ENCODE data around the gene DGKD.

DNA sequence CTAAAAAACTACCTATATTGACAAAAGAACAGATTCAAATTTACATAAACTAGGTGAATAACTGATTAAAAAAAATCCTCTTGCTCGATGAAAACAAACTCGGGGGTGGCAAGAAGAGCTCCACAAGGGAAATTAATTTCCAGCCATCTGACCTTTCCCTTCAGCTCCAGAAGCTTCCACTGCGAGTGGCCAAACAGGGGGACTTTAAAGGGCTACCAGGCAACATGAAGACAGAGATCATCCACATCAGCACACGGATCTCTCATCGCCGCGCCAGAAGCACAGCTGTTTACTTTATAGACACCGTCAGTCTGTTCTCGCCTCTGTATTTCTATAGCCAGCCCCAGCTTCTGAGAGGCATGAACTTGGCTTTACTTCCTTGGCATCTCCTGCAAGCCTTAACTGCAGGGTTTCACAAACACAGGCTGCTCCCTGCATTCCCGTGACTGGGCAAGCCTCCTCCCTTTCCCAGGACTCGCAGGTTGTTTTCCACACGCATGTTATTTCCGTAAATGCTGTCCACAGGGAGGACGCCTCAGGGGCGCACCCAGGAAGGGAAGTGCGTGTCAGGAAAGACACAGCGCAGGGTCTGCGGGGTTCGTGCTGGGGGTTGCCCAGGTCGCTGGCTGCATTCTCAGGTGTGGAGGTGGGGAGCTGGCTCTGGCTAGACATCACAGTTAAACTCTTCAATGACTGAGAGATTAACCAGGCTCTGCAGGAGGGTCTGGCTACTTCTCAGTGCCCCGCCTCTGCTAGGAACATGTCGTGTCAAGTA lies 127.3 kb downstream of the DGKD start:
- no peak for TF ChIP-seq CTCF (IDR thresholded peaks at IDR 0.05)
- TF ChIP-seq POLR2A (IDR thresholded peaks at IDR 0.05), result no peak
- no peak for TF ChIP-seq POLR2AphosphoS5 (IDR thresholded peaks at IDR 0.05)
